ENCODE data around the gene MEGF6. TPM values are rescaled to one million over a fixed set of nuclear protein-coding genes. Genes with fewer than 3 reads are reported as not detected.

MEGF6 gene
- total RNA-seq, 5 donors from 2014 or later (not counting 1 experiment from before 2014, with no cell fraction given), result 63.3 to 213 (median 193) TPM

- Mint-ChIP-seq H3K4me3 (no peak overlapping the region), H3K27me3 (peaks cover 0 to 3% of the 10 kb centered on the region in 2 donors), H3K4me1 (no peaks in the 10 kb centered on the region), H3K27ac (no peak overlapping the region), H3K9me3 (no peaks in the 10 kb centered on the region), H3K36me3 (no peaks in the 10 kb centered on the region)
- ChIA-PET POLR2A (no interaction called here), CTCF (interaction anchor here in 1 of 2 donors (0.9 kb wide), 1 partner anchor 58 kb away, joined by 3 read pairs; no protein-coding TSS in a partner anchor)
- no peak for ATAC-seq (replicated peaks in 1 of 4)
- H3K4me3 ChIP-seq (ENCODE audit: control insufficient read depth in 1 of 2, extremely low read depth in 1 of 2, low read length in 1 of 2), result no peak overlapping the region
- H3K9me3 ChIP-seq, result no peaks in the 10 kb centered on the region
- no peak for DNase-seq
- H3K27me3 ChIP-seq (replicated peaks in 1 of 2; ENCODE audit: control insufficient read depth in 2 of 2, extremely low read depth in 1 of 2, insufficient read depth in 2 of 2, low read length in 1 of 2), result peaks cover 0 to 22% of the 10 kb centered on the region in 2 experiments
- no peak overlapping the region for H3K27ac ChIP-seq (ENCODE audit: low read length)
- no peaks in the 10 kb centered on the region for H3K36me3 ChIP-seq (ENCODE audit: control insufficient read depth in 2 of 2, extremely low read depth in 1 of 2, insufficient read depth in 1 of 2, low read length in 1 of 2)
- 89% methylated on average over 6 of the region's 9 CpGs for WGBS (ENCODE audit: insufficient coverage)
- H3K4me1 ChIP-seq (ENCODE audit: control insufficient read depth in 1 of 2, extremely low read depth in 1 of 2, insufficient read depth in 2 of 2, low read length in 2 of 2), result no peaks in the 10 kb centered on the region
These were observed 50.3 kb downstream of the MEGF6 start for GRCh38 chr1:3560981-3561380.

DNA sequence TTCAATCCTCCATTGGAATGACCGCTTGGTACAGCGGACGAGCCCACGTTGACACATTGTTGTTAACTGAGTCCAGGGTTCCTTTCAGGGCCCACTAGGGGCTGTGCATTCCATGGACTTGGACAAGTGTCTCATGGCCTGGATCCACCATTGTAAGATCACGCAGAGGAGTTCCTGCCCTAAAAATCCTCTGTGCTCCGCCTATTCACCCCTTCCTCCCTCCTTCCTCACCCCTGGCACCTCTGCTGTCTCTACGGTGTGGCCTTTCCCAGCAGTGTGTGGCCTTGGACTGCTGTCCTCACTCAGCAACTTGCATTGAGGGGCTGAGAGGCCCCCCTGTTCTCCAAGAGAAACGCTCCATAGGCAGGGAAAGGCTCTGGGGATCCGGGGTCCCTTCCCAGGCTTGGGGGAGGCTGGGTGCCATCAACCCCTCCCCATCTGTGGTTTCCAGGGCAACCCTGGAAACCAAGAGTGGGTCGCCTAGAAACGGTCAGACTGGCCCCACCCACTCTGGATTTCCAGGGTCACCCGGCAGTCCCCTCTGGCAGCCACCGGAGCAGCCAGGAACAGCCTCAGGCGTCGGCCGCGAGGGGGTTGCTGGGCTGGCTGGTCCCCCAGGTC is 50.9 kb downstream of the MEGF6 start:
- Mint-ChIP-seq H3K36me3 (no peaks in the 10 kb centered on the region), H3K27me3 (peaks cover 0 to 3% of the 10 kb centered on the region in 2 donors), H3K9me3 (no peaks in the 10 kb centered on the region), H3K27ac (no peak overlapping the region), H3K4me1 (no peaks in the 10 kb centered on the region), H3K4me3 (no peak overlapping the region)
- no peak for DNase-seq
- H3K9me3 ChIP-seq, result no peaks in the 10 kb centered on the region
- no peaks in the 10 kb centered on the region for H3K4me1 ChIP-seq (ENCODE audit: control insufficient read depth in 1 of 2, extremely low read depth in 1 of 2, insufficient read depth in 2 of 2, low read length in 2 of 2)
- H3K4me3 ChIP-seq (ENCODE audit: control insufficient read depth in 1 of 2, extremely low read depth in 1 of 2, low read length in 1 of 2), result no peak overlapping the region
- H3K36me3 ChIP-seq (ENCODE audit: control insufficient read depth in 2 of 2, extremely low read depth in 1 of 2, insufficient read depth in 1 of 2, low read length in 1 of 2), result no peaks in the 10 kb centered on the region
- H3K27me3 ChIP-seq (replicated peaks in 1 of 2; ENCODE audit: control insufficient read depth in 2 of 2, extremely low read depth in 1 of 2, insufficient read depth in 2 of 2, low read length in 1 of 2), result peaks cover 0 to 17% of the 10 kb centered on the region in 2 experiments
- POLR2A ChIA-PET, result no interaction called here
- WGBS (ENCODE audit: insufficient coverage), result 85% methylated on average over 15 of the region's 17 CpGs
- H3K27ac ChIP-seq (ENCODE audit: low read length), result no peak overlapping the region
- ATAC-seq (replicated peaks in 1 of 4), result no peak
- CTCF ChIA-PET, result no interaction called here

GRCh38 chr1:3558036-3558726 is 53.1 kb downstream of the MEGF6 start:
- Mint-ChIP-seq H3K4me1 (no peaks in the 10 kb centered on the region), H3K9me3 (no peaks in the 10 kb centered on the region), H3K4me3 (no peak overlapping the region), H3K36me3 (no peaks in the 10 kb centered on the region), H3K27ac (no peak overlapping the region), H3K27me3 (no peaks in the 10 kb centered on the region)
- Histone ChIP-seq H3K4me1 (ENCODE audit: control insufficient read depth in 1 of 2, extremely low read depth in 1 of 2, insufficient read depth in 2 of 2, low read length in 2 of 2) (no peaks in the 10 kb centered on the region), H3K36me3 (ENCODE audit: control insufficient read depth in 2 of 2, extremely low read depth in 1 of 2, insufficient read depth in 1 of 2, low read length in 1 of 2) (no peaks in the 10 kb centered on the region), H3K9me3 (no peaks in the 10 kb centered on the region), H3K27ac (ENCODE audit: low read length) (no peak overlapping the region), H3K4me3 (ENCODE audit: control insufficient read depth in 1 of 2, extremely low read depth in 1 of 2, low read length in 1 of 2) (no peak overlapping the region), H3K27me3 (replicated peaks in 1 of 2; ENCODE audit: control insufficient read depth in 2 of 2, extremely low read depth in 1 of 2, insufficient read depth in 2 of 2, low read length in 1 of 2) (no peaks in the 10 kb centered on the region)
- ChIA-PET CTCF (no interaction called here), POLR2A (no interaction called here)
- no peak for DNase-seq
- no peak for ATAC-seq (replicated peaks in 1 of 4)
- 87% methylated on average over 9 of the region's 20 CpGs for WGBS (ENCODE audit: insufficient coverage)

GRCh38 chr1:3557366-3557765 is 53.9 kb downstream of the MEGF6 start:
- Histone ChIP-seq H3K27me3 (replicated peaks in 1 of 2; ENCODE audit: control insufficient read depth in 2 of 2, extremely low read depth in 1 of 2, insufficient read depth in 2 of 2, low read length in 1 of 2) (no peaks in the 10 kb centered on the region), H3K4me3 (ENCODE audit: control insufficient read depth in 1 of 2, extremely low read depth in 1 of 2, low read length in 1 of 2) (no peak overlapping the region), H3K4me1 (ENCODE audit: control insufficient read depth in 1 of 2, extremely low read depth in 1 of 2, insufficient read depth in 2 of 2, low read length in 2 of 2) (no peaks in the 10 kb centered on the region), H3K36me3 (ENCODE audit: control insufficient read depth in 2 of 2, extremely low read depth in 1 of 2, insufficient read depth in 1 of 2, low read length in 1 of 2) (no peaks in the 10 kb centered on the region), H3K27ac (ENCODE audit: low read length) (no peak overlapping the region), H3K9me3 (no peaks in the 10 kb centered on the region)
- no peak overlapping the region for H3K27ac Mint-ChIP-seq
- no peak overlapping the region for H3K4me3 Mint-ChIP-seq
- POLR2A ChIA-PET, result no interaction called here
- no peaks in the 10 kb centered on the region for H3K9me3 Mint-ChIP-seq
- H3K4me1 Mint-ChIP-seq, result no peaks in the 10 kb centered on the region
- no peaks in the 10 kb centered on the region for H3K36me3 Mint-ChIP-seq
- CTCF ChIA-PET, result no interaction called here
- no peak for ATAC-seq (replicated peaks in 1 of 4)
- DNase-seq, result no peak
- 87% methylated on average over 9 of the region's 18 CpGs for WGBS (ENCODE audit: insufficient coverage)
- H3K27me3 Mint-ChIP-seq, result no peaks in the 10 kb centered on the region

- DNase-seq, result no peak
- H3K4me1 Mint-ChIP-seq, result no peaks in the 10 kb centered on the region
- ChIA-PET CTCF (no interaction called here), POLR2A (no interaction called here)
- Histone ChIP-seq H3K4me1 (ENCODE audit: control insufficient read depth in 1 of 2, extremely low read depth in 1 of 2, insufficient read depth in 2 of 2, low read length in 2 of 2) (no peaks in the 10 kb centered on the region), H3K4me3 (ENCODE audit: control insufficient read depth in 1 of 2, extremely low read depth in 1 of 2, low read length in 1 of 2) (no peak overlapping the region), H3K9me3 (no peaks in the 10 kb centered on the region), H3K27me3 (replicated peaks in 1 of 2; ENCODE audit: control insufficient read depth in 2 of 2, extremely low read depth in 1 of 2, insufficient read depth in 2 of 2, low read length in 1 of 2) (no peaks in the 10 kb centered on the region), H3K36me3 (ENCODE audit: control insufficient read depth in 2 of 2, extremely low read depth in 1 of 2, insufficient read depth in 1 of 2, low read length in 1 of 2) (no peaks in the 10 kb centered on the region), H3K27ac (ENCODE audit: low read length) (no peak overlapping the region)
- H3K4me3 Mint-ChIP-seq, result no peak overlapping the region
- 78% methylated on average over 15 of the region's 17 CpGs for WGBS (ENCODE audit: insufficient coverage)
- H3K9me3 Mint-ChIP-seq, result no peaks in the 10 kb centered on the region
- no peak overlapping the region for H3K27ac Mint-ChIP-seq
- ATAC-seq (replicated peaks in 1 of 4), result no peak
- no peaks in the 10 kb centered on the region for H3K27me3 Mint-ChIP-seq
- H3K36me3 Mint-ChIP-seq, result no peaks in the 10 kb centered on the region
These were observed 55.0 kb downstream of the MEGF6 start for GRCh38 chr1:3556336-3556735.

- Histone ChIP-seq H3K4me1 (ENCODE audit: control insufficient read depth in 1 of 2, extremely low read depth in 1 of 2, insufficient read depth in 2 of 2, low read length in 2 of 2) (no peaks in the 10 kb centered on the region), H3K27ac (ENCODE audit: low read length) (no peak overlapping the region), H3K9me3 (no peaks in the 10 kb centered on the region), H3K27me3 (replicated peaks in 1 of 2; ENCODE audit: control insufficient read depth in 2 of 2, extremely low read depth in 1 of 2, insufficient read depth in 2 of 2, low read length in 1 of 2) (no peaks in the 10 kb centered on the region), H3K36me3 (ENCODE audit: control insufficient read depth in 2 of 2, extremely low read depth in 1 of 2, insufficient read depth in 1 of 2, low read length in 1 of 2) (no peaks in the 10 kb centered on the region), H3K4me3 (ENCODE audit: control insufficient read depth in 1 of 2, extremely low read depth in 1 of 2, low read length in 1 of 2) (no peak overlapping the region)
- DNase-seq, result no peak
- Mint-ChIP-seq H3K27me3 (no peaks in the 10 kb centered on the region), H3K27ac (no peak overlapping the region), H3K9me3 (no peaks in the 10 kb centered on the region), H3K4me1 (no peaks in the 10 kb centered on the region), H3K4me3 (no peak overlapping the region), H3K36me3 (no peaks in the 10 kb centered on the region)
- CTCF ChIA-PET, result no interaction called here
- 75% methylated on average over 23 of the region's 25 CpGs for WGBS (ENCODE audit: insufficient coverage)
- POLR2A ChIA-PET, result no interaction called here
- ATAC-seq (replicated peaks in 1 of 4), result no peak
These were observed 56.0 kb downstream of the MEGF6 start for GRCh38 chr1:3555131-3555920.
